Hippocampal formation (tissue), 2 donors: ENCODE results near the gene GRID2.

ENCODE experiments used
- DNase-seq, 2 donors: peaks; one replicate each; lab custom pipeline; 2025; lab: John Stamatoyannopoulos, UW

Gene GRID2

DNA sequence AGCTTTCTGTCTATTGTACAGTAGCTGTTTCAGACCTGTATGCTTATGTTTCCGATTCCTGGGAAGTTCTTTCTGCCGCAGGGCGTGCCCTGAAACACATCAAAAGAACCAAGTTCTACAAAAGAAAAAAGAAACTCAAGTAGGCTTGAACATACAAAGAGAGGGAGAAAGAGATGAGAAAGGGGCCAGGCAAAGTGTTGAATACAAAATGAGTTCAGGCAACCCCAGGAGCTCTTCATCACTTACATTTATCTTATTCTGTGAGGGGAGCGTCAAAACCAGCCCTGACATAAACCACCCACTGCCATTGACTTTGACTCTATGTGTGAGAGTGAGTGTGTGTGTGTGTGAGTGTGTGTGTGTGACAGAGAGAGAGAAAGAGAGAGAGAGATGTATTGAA, 1498.3 kb downstream of the GRID2 start:
- no peak for DNase-seq

DNA sequence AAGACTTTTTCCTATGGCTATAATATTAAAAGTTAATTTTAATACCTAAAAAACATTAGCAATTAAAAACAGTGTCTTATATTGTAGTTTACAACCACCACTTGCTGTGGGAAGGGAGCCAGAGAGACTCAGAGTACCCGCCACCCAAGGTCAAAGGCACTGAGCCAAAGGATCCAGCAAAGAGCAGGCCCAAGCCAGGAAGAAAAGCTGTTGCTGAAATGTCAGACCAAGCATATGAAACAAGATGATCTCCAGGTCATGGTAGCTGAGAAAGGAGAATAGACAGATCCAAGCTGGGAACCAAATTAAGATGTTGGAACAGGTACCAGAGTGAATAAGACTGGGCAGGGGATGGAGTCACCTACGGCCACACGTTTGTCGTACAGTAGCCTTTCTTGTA, 1506.0 kb downstream of the GRID2 start:
- no peak for DNase-seq

DNA sequence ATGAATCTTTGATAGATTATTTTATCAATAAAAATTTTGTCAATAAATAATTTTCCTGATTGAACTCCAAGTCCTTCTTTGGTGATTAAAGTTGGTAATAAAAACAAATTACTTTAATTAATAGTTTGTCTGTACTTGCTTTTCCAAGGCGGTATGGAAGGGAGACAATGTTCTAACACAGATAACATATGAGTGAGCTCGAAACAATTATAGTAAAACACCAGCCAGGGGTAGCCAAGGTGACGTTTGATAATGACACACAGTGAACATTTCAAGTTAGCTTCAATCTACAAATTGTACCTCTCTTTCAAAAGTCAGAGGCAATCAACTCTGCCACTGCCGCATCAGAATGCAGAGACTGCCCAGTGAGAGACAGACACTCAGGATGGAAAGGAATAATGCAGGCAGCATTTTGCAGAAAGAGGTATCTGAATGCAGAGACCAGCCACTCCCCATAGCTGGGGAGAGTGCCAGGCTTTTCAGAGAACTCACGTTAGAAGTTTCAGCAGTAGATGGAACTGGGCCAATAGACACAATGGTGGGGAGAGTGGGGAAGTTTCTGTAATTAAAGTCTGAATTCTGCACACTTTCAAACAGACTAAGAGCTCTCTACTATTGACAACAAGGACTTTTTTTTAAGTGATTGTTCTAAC, 1506.7 kb downstream of the GRID2 start:
- no peak for DNase-seq

- DNase-seq: no peak
These were observed 1509.3 kb downstream of the GRID2 start for GRCh38 chr4:93813092-93813491.

DNA sequence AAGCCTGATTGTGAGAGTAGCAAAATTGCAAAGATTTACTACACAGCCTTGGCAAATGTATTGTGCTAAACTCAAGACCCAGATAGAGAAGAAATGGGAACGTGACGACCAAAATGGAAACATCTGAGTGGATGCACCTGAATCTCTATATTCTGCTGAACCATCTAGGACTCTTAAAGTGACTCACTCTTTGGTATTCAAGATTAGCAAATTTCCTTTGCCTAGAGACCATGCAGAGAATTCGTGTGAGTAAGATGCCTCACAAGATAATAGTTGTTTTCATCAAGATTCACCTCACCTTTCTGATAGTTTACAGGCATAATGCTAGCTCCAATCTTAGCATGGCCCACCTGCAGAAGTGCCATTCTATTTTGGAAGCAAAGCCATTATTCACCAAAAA, 1510.4 kb downstream of the GRID2 start:
- no peak for DNase-seq

DNA sequence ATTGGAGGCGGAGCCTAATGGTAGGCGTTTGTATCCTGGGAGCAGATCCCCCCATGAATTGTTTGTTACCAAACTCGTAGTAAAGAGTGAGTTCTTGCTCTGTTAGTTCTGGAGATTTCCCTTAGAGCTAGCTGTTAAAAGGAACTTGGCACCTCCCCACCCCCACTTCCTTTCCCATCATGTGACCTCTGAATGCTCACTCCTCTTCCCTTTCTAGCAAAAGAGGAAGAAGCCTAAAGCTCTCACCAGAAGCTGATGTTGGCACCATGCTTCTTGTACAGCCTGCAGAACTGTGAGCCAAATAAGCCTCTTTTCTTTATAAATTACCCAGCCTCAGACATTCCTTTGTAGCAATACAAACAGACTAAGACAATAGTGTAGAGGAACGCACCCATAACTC, 1511.0 kb downstream of the GRID2 start:
- DNase-seq: peak in 1 of 2 donors; percentile 38
